HG03097 (cell line): ENCODE data around the gene RNU1-2.
A peak's percentile ranks its signal among the peaks of the same experiment; 100 is the strongest.
"Not testable (repeated sequence)": the region's sequence is repeated elsewhere in the genome, so short reads cannot be mapped to it uniquely, and the experiment has no call there.

ENCODE experiments used
- ATAC-seq: cut with Tn5 transposase; IDR thresholded peaks from one replicate; pipeline ENCODE4 v1.9.1; 2021; ENCODE audit not compliant: unreplicated experiment, low FRiP score

Gene RNU1-2

GRCh38 chr1:16895598-16896315 lies at the start of gene RNU1-2:
TSS of gene RNU1-2 (plus strand) at chr1:16895980.
- ATAC-seq, result peak; percentile 100

GRCh38 chr1:16856201-16856600 lies 39.6 kb upstream of the RNU1-2 start:
- ATAC-seq, result not testable (repeated sequence)

DNA sequence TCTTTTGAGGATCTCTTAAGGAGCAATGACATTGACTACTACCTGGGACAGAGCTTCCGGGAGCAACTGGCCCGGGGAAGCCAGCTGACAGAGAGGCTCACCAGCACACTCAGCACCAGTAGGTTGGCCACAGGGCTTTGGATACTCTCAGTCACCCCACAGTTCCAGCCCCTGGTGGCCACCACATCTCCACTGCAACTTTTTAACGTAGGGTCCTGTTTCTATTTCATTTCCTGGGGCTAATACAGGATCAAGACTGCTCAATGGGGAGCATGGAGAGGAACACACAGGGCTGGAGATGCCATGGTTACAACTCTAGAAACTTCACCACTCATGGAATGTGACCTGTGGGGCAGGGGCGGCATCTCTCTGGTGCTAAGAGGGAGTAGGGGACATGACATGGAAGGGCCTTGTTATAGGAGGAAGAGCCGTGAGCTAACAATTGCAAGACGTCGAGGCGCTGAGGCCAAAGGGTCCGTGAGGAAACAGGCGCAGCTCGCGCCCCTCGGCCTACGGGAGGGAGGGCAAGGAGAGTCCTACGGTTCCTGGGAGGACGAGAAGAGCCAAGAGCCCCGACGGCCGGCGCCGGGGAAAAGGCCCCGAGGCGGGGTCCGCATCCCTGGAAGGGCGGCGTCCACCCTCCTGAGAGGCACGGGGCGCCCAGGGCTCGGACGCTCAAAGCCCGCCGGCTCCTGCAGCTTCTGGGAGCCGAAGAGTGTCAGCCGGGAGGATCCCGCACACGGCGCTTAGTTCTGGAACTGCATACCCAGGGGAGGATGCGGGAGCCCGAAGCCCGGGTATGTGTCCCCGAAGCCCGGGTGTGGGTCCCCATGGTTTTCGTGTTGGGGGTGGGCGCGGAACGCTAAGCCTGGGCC lies 36.4 kb upstream of the RNU1-2 start:
- not testable (repeated sequence) for ATAC-seq

DNA sequence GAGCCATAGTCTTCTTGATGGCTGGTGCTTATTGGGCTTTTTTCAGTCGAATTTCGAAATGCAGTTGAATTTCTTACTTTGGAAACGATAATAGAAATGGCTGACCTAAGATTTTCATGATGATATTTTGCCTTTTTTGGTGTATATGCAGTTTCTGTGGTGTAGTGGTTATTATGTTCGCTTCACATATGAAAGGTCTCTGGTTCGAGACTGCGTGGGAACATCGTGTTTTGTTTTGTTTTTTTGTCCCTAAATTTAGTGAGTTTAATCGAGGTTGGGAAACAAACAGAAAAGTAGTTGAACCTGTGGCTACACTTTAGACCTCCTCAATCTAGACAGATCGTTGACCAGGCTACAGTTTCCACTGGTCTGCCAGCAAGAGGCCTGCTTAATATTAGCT lies 35.7 kb upstream of the RNU1-2 start:
- ATAC-seq, result not testable (repeated sequence)

GRCh38 chr1:16861832-16862245 lies 33.9 kb upstream of the RNU1-2 start:
- not testable (repeated sequence) for ATAC-seq

DNA sequence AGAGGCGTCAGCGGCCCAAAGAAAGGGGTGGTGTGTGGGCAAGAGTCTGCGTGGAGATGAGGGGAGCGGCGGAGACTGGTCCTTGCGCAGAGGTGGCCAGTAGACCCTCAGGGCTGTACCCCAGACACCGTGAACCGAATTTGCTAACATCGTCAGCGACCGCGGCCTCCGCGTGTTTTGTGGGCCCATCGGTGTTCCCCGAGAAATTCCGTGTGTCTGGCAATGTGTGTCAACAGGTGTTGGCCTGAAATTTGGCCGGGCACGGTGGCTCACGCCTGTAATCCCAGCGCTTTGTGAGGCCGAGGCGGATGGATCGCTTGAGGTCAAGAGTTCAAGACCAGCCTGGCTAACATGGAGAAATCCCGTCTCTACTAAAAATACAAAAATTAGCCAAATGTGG lies 33.4 kb upstream of the RNU1-2 start:
- not testable (repeated sequence) for ATAC-seq

GRCh38 chr1:16863024-16863423 lies 32.8 kb upstream of the RNU1-2 start:
- ATAC-seq, result not testable (repeated sequence)

GRCh38 chr1:16866926-16867707 lies 28.7 kb upstream of the RNU1-2 start:
- ATAC-seq, result not testable (repeated sequence)

DNA sequence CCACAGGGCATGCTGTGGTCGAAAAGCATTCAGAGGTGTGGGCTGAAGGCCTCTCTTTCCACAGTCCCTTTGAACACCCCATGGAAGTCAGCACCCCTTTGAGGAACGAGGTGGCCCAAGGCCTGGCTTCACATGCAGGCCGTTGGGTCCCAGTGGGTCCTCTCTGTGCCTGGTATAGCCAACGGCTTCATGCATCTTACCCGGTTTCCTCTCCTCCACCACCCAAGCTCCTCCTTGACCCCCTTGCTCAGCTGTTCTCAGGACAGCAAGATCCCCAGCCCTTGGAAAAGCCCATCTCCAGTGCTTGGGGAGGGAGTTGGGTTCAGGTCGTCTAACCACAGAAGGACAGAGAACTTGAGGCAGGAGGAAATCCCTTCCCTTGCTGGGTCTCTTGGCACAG lies 27.0 kb upstream of the RNU1-2 start:
- not testable (repeated sequence) for ATAC-seq

GRCh38 chr1:16869996-16870395 lies 25.8 kb upstream of the RNU1-2 start:
- not testable (repeated sequence) for ATAC-seq

DNA sequence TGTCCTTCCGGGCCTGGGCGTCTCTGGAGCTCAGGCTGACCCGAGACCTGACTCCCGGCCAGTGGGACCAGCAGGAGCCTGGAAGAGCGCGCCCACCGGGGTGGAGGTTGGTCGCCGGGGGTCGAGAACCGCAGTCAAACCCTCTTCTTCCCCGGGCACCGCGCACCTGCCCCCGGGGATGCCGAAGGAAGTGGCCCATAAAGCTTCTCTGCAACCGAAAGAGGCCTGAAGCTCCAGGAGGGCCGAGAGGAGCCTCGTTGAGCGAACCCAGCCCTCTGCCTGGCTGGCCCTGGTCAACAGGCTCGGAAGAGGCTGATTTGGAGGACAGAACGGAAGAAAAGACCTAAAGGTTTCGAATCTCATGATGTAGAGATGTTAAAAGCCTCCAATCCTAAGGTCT lies 24.6 kb upstream of the RNU1-2 start:
- ATAC-seq, result not testable (repeated sequence)

GRCh38 chr1:16872152-16873075 lies 23.4 kb upstream of the RNU1-2 start:
- not testable (repeated sequence) for ATAC-seq

- ATAC-seq, result not testable (repeated sequence)
Observed at GRCh38 chr1:16873076-16873879, 22.5 kb upstream of the RNU1-2 start.

DNA sequence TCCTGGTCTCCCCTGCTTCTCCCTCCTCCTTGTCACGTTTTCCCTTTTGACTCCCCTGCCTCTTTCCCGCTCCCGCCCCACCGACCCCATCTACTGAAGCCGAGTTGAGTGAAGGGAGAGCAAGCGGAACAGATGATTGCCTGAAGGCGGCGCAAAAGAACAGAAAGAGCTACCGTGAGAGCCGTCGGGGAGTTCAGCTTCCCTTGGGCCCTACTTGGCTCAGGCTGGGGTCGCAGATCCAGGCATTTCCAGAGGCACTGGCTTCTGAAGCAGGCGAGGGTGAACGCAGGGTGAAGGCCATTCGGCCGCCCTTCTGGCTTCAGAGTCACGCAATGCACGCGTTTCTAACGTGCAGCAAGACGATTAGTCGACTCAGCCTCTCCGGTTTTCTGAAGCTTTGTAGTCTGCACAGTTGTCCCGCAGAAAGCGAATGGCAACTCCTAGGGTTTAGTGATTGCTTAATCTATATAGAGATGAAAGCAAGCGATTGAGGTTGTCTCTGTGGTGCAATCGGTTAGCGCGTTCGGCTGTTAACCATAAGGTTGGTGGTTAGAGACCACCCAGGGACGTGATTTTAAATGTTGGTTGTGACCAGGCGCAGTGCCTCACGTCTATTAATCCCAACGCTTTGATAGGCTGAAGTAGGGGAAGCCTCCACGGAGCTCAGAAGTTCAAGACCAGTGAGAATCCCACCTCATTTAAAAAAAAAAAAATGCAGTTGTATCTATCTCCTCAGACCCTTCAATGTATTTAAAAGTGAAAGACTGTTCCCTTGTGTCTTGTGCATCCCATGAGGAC lies 20.6 kb upstream of the RNU1-2 start:
- not testable (repeated sequence) for ATAC-seq

DNA sequence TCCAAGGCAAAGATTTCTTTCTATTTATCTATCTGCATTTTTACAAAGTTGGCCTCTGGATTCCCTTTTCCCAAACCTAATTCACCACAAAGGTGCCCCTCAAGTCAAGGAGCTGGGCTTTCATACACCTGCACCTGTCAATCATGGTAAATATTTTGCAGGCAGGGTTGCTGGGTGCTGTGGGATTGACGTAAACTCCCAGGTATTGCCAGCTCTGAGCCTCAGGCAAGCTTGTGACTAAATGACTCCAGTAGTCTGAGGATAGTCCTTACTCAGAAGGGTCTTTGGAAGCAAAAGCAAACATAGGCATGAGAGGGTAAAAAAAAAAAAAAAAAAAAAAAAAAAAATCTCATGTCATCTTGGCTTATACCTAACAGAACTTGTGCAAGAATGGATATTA lies 14.0 kb upstream of the RNU1-2 start:
- not testable (repeated sequence) for ATAC-seq

DNA sequence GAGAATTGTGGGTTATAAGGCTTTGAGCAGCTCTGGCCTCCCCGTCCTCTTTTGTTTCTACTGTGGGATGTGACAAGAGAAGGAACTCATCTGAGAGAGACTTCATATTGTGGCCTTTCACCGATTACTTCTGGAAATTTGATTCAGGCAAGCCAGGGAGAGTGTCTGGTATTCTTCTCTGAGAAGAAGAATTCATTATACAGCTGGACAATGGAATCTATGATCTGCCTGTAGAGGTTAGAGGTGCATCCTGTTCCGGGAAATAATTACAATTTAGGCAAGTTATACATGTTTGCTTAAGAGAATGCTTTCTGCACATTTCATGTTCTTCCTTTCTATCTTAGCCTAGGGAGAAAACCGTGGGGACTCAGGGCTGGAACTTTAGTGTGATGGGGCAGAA lies 12.8 kb upstream of the RNU1-2 start:
- no peak for ATAC-seq

DNA sequence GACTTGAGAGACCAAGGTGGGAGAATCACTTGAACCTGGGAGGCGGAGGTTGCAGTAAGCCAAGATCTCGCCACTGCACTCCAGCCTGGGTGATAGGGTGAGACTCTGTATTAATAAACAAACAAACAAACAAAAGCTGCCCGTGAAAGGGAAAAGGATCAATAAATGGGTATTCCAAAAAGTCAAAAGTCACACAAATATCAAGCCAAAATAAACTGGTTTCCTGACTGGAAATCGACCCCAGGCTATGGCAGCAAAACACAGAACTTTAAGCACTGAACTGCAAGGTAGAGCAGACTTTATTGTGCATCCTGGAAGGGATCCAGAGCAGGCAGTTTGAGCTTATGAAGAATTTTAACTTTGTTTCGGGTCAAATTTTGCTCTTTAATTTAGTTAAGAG lies 11.3 kb upstream of the RNU1-2 start:
- not testable (repeated sequence) for ATAC-seq
